UCSD-AML1 (cell line): Measurements from ENCODE around the gene VTI1A.
A peak's percentile ranks its signal among the peaks of the same experiment; 100 is the strongest.
"Not testable (repeated sequence)": the region's sequence is repeated elsewhere in the genome, so short reads cannot be mapped to it uniquely, and the experiment has no call there.

ENCODE experiments used
- DNase-seq: peaks from one replicate; lab custom pipeline; 2025; ENCODE audit not compliant: unreplicated experiment; lab: John Stamatoyannopoulos, UW

VTI1A gene

GRCh38 chr10:112851181-112851580 is 404.2 kb downstream of the VTI1A start:
- DNase-seq: no peak

- DNase-seq: no peak
Observed at GRCh38 chr10:112851588-112852211, 404.7 kb downstream of the VTI1A start.

GRCh38 chr10:112852306-112852705 is 405.3 kb downstream of the VTI1A start:
- peak; percentile 43 for DNase-seq

GRCh38 chr10:112855134-112855533 is 408.1 kb downstream of the VTI1A start:
- DNase-seq: no peak

- DNase-seq: no peak
Observed at GRCh38 chr10:112857493-112857892, 410.5 kb downstream of the VTI1A start.

GRCh38 chr10:112858986-112859651 is 412.1 kb downstream of the VTI1A start:
- no peak for DNase-seq

- no peak for DNase-seq
Observed at GRCh38 chr10:112859793-112860192, 412.8 kb downstream of the VTI1A start.

- DNase-seq: not testable (repeated sequence)
Observed at GRCh38 chr10:112863461-112863860, 416.4 kb downstream of the VTI1A start.
